Erythroblast (primary cell): ENCODE measurements around the gene IL1RL1.

Source experiments
- GATA1 ChIP-seq: IDR thresholded peaks from 2 replicates; pipeline ENCODE4 v1.6.1; 2011; ENCODE audit warnings: low read depth, mild to moderate bottlenecking, control low read depth, low read length, moderate library complexity
- POLR2A ChIP-seq: IDR thresholded peaks from 2 replicates; pipeline ENCODE4 v1.6.1; 2011; ENCODE audit warnings: mild to moderate bottlenecking, low read length

DNA sequence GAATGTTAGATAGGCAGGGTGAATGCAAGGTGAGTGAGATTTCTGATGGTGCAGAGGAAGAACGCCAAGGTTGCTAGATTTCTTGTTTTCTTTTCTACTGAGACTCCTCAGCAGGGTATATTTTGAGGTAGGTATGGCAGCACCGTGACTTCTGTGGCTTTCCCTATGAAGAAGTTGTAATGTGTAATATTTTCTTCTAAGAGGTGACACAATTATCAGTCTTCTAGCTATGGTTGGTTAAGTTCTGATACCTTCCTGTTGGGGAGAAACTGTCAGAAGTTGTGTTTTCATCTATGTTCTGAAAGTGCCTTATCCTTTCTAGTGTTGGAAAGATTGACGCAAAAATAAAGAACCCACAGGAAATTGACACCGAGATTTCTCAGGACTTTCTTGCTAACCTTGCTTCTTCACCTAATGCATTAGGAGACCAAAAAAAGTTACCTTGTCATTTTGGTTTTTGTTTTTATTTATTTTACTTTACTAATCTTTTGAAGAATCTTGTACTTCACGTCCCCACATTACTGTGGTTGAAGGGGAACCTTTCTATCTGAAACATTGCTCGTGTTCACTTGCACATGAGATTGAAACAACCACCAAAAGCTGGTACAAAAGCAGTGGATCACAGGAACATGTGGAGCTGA, 56.1 kb downstream of the IL1RL1 start:
- no peak for TF ChIP-seq POLR2A
- no peak for TF ChIP-seq GATA1
